Measurements from ENCODE around the gene NUMB.
A peak's percentile ranks its signal among the peaks of the same experiment; 100 is the strongest.
"Not testable (repeated sequence)": the region's sequence is repeated elsewhere in the genome, so short reads cannot be mapped to it uniquely, and the experiment has no call there.

Gene NUMB

GRCh38 chr14:73465823-73466532 lies 7.6 kb upstream of the NUMB start:
- no peak for DNase-seq

- DNase-seq = no peak
These were observed 5.1 kb upstream of the NUMB start for GRCh38 chr14:73463411-73463810.

GRCh38 chr14:73462815-73463214 lies 4.5 kb upstream of the NUMB start:
- DNase-seq = no peak

- no peak for DNase-seq
These were observed 3.8 kb upstream of the NUMB start for GRCh38 chr14:73462048-73462715.

- DNase-seq = no peak
These were observed 3.2 kb upstream of the NUMB start for GRCh38 chr14:73461478-73462047.

- DNase-seq = no peak
These were observed 2.4 kb upstream of the NUMB start for GRCh38 chr14:73460691-73461127.

- DNase-seq = no peak
These were observed 1.6 kb upstream of the NUMB start for GRCh38 chr14:73459959-73460358.

- no peak for DNase-seq
These were observed 493 bp downstream of the NUMB start for GRCh38 chr14:73457924-73458182.

GRCh38 chr14:73457041-73457923 lies 1.1 kb downstream of the NUMB start:
- DNase-seq = peak; percentile 56

- DNase-seq = no peak
These were observed 3.1 kb downstream of the NUMB start for GRCh38 chr14:73455294-73455693.

- DNase-seq = no peak
These were observed 5.8 kb downstream of the NUMB start for GRCh38 chr14:73452341-73453186.

- DNase-seq = no peak
These were observed 14.6 kb downstream of the NUMB start for GRCh38 chr14:73443758-73444157.

- no peak for DNase-seq
These were observed 17.1 kb downstream of the NUMB start for GRCh38 chr14:73441286-73441685.

GRCh38 chr14:73438993-73439392 lies 19.4 kb downstream of the NUMB start:
- DNase-seq = no peak

GRCh38 chr14:73437206-73437605 lies 21.1 kb downstream of the NUMB start:
- no peak for DNase-seq

GRCh38 chr14:73432124-73432523 lies 26.2 kb downstream of the NUMB start:
- DNase-seq = no peak

GRCh38 chr14:73428353-73428824 lies 30.0 kb downstream of the NUMB start:
- DNase-seq = no peak

GRCh38 chr14:73427516-73428264 lies 30.7 kb downstream of the NUMB start:
- DNase-seq = no peak

GRCh38 chr14:73426877-73427276 lies 31.5 kb downstream of the NUMB start:
- no peak for DNase-seq

GRCh38 chr14:73424453-73424852 lies 33.9 kb downstream of the NUMB start:
- no peak for DNase-seq

GRCh38 chr14:73423092-73423491 lies 35.3 kb downstream of the NUMB start:
- DNase-seq = not testable (repeated sequence)

GRCh38 chr14:73422515-73422914 lies 35.8 kb downstream of the NUMB start:
- no peak for DNase-seq

Measured in right forelimb (tissue), 1 donor.